HepG2 (cell line): ENCODE results near the gene AGK.

ENCODE experiments used
- AHR ChIP-seq: IDR thresholded peaks from 2 replicates; pipeline ENCODE4 v1.6.1; 2018; ENCODE audit warnings: missing genetic modification reagents, missing compliant biosample characterization
- ATF3 ChIP-seq: sonication (generic); formaldehyde crosslinking; IDR thresholded peaks from 2 replicates; pipeline ENCODE4 v1.4.0; 2020; ENCODE audit warnings: missing genetic modification reagents
- JUNB ChIP-seq: sonication (generic); formaldehyde crosslinking; IDR thresholded peaks from 2 replicates; pipeline ENCODE4 v1.8.0; 2022; ENCODE audit warnings: missing genetic modification reagents, mild to moderate bottlenecking, borderline replicate concordance
- MTA3 ChIP-seq: sonication (generic); formaldehyde crosslinking; IDR thresholded peaks from 2 replicates; pipeline ENCODE4 v1.4.0; 2020; ENCODE audit warnings: missing genetic modification reagents
- RELA ChIP-seq: sonication (generic); formaldehyde crosslinking; IDR thresholded peaks from 2 replicates; pipeline ENCODE4 v1.4.0; 2020; ENCODE audit warnings: missing genetic modification reagents
- REPIN1 ChIP-seq: sonication (generic); formaldehyde crosslinking; IDR thresholded peaks from 2 replicates; pipeline ENCODE4 v1.8.0; 2022; ENCODE audit warnings: missing genetic modification reagents, low read depth, mild to moderate bottlenecking, borderline replicate concordance
- SOX5 ChIP-seq: IDR thresholded peaks from 2 replicates; pipeline ENCODE4 v1.6.1; 2016; ENCODE audit warnings: borderline replicate concordance
- SP1 ChIP-seq, 2 experiments: fragments of 450-650 bp in 1 of 2; sonication (generic) in 1 of 2; formaldehyde crosslinking in 1 of 2; IDR thresholded peaks; 2 replicates each; pipeline versions ENCODE4 v1.4.0 to v1.6.1; 2016 to 2020; ENCODE audit warnings: missing genetic modification reagents in 1 of 2
- ZFP37 ChIP-seq: sonication (generic); formaldehyde crosslinking; IDR thresholded peaks from 2 replicates; pipeline ENCODE4 v1.4.0; 2020; ENCODE audit warnings: missing genetic modification reagents, borderline replicate concordance
- ZNF207 ChIP-seq: fragments of 450-650 bp; IDR thresholded peaks from 2 replicates; pipeline ENCODE4 v1.6.1; 2016; ENCODE audit warnings: antibody characterized with exemption, borderline replicate concordance

GRCh38 chr7:141664450-141664849, 113.2 kb downstream of the AGK start:
- TF ChIP-seq ZFP37 (CRISPR knock-in tag) (no peak), MTA3 (no peak), SP1 (IDR thresholded peaks at IDR 0.05) (no peak), SP1 (CRISPR knock-in tag; IDR thresholded peaks at IDR 0.05) (no peak), ZNF207 (no peak), REPIN1 (CRISPR knock-in tag) (no peak), ATF3 (no peak), SOX5 (CRISPR knock-in tag) (no peak), AHR (no peak), RELA (CRISPR knock-in tag) (no peak), JUNB (CRISPR knock-in tag) (no peak)
